Prostate gland (tissue), 2 donors: ENCODE measurements around the gene SAMD4A.

Experiments used
- CTCF ChIP-seq, 4 experiments: fragments of 200-600 bp in 2 of 4; fragments of 450-650 bp in 2 of 4; sonication (generic) in 2 of 4; IDR thresholded peaks; 1 replicate in 3 of 4; 2 replicates in 1 of 4; pipeline ENCODE4 v1.5.1; 2016 to 2019; ENCODE audit warnings: antibody characterized with exemption in 4 of 4, mild to moderate bottlenecking in 2 of 4, moderate library complexity in 2 of 4
- POLR2AphosphoS5 ChIP-seq: sonication (generic); formaldehyde crosslinking; IDR thresholded peaks from one replicate; pipeline ENCODE4 v1.6.1; 2017; ENCODE audit warnings: antibody characterized with exemption

GRCh38 chr14:54623279-54624004 lies 56.5 kb downstream of the SAMD4A start:
- TF ChIP-seq CTCF (IDR thresholded peaks at IDR 0.05) (no peak), POLR2AphosphoS5 (no peak)
